GM12872 (cell line): ENCODE measurements around the gene SPTBN4.

Experiments
- CTCF ChIP-seq: IDR thresholded peaks from 3 replicates; pipeline ENCODE4 v1.5.1; 2011; ENCODE audit warnings: low read depth, mild to moderate bottlenecking, low read length, moderate library complexity; ENCODE audit not compliant: insufficient read depth

SPTBN4 gene

GRCh38 chr19:40543029-40543597 lies 76.3 kb downstream of the SPTBN4 start:
- TF ChIP-seq CTCF = no peak

- TF ChIP-seq CTCF = no peak
Observed at GRCh38 chr19:40547836-40548235, 81.0 kb downstream of the SPTBN4 start.

GRCh38 chr19:40549007-40549708 lies 82.4 kb downstream of the SPTBN4 start:
- peak; percentile 53 for TF ChIP-seq CTCF

- TF ChIP-seq CTCF = no peak
Observed at GRCh38 chr19:40550951-40551350, 84.2 kb downstream of the SPTBN4 start.

GRCh38 chr19:40552848-40553247 lies 86.0 kb downstream of the SPTBN4 start:
- no peak for TF ChIP-seq CTCF

GRCh38 chr19:40553885-40554857 lies 87.4 kb downstream of the SPTBN4 start:
- TF ChIP-seq CTCF = no peak
